Measurements from ENCODE around the gene MGST2.
"Not testable (repeated sequence)": the region's sequence is repeated elsewhere in the genome, so short reads cannot be mapped to it uniquely, and the experiment has no call there.

Gene MGST2

GRCh38 chr4:139672732-139673131 lies 7.1 kb downstream of the MGST2 start:
- DNase-seq, result no peak

GRCh38 chr4:139674875-139675550 lies 9.4 kb downstream of the MGST2 start:
- no peak for DNase-seq

- DNase-seq, result no peak
Observed at GRCh38 chr4:139675651-139676050, 10.0 kb downstream of the MGST2 start.

GRCh38 chr4:139676365-139676764 lies 10.7 kb downstream of the MGST2 start:
- no peak for DNase-seq

GRCh38 chr4:139676913-139677585 lies 11.4 kb downstream of the MGST2 start:
- DNase-seq, result no peak

GRCh38 chr4:139682309-139682708 lies 16.7 kb downstream of the MGST2 start:
- no peak for DNase-seq

- DNase-seq, result no peak
Observed at GRCh38 chr4:139682741-139683151, 17.1 kb downstream of the MGST2 start.

- DNase-seq, result no peak
Observed at GRCh38 chr4:139684351-139684750, 18.7 kb downstream of the MGST2 start.

GRCh38 chr4:139685180-139685579 lies 19.6 kb downstream of the MGST2 start:
- no peak for DNase-seq

- DNase-seq, result no peak
Observed at GRCh38 chr4:139686130-139686529, 20.5 kb downstream of the MGST2 start.

- no peak for DNase-seq
Observed at GRCh38 chr4:139686988-139687387, 21.4 kb downstream of the MGST2 start.

- DNase-seq, result no peak
Observed at GRCh38 chr4:139689093-139689722, 23.6 kb downstream of the MGST2 start.

- DNase-seq, result no peak
Observed at GRCh38 chr4:139690419-139690818, 24.8 kb downstream of the MGST2 start.

GRCh38 chr4:139692309-139693012 lies 26.8 kb downstream of the MGST2 start:
- no peak for DNase-seq

- no peak for DNase-seq
Observed at GRCh38 chr4:139694522-139695107, 29.0 kb downstream of the MGST2 start.

- DNase-seq, result no peak
Observed at GRCh38 chr4:139696491-139696890, 30.9 kb downstream of the MGST2 start.

- DNase-seq, result not testable (repeated sequence)
Observed at GRCh38 chr4:139698167-139698925, 32.7 kb downstream of the MGST2 start.

- no peak for DNase-seq
Observed at GRCh38 chr4:139700568-139700967, 34.9 kb downstream of the MGST2 start.

GRCh38 chr4:139704915-139705485 lies 39.4 kb downstream of the MGST2 start:
- no peak for DNase-seq

GRCh38 chr4:139709660-139710059 lies 44.0 kb downstream of the MGST2 start:
- no peak for DNase-seq

GRCh38 chr4:139710073-139710472 lies 44.5 kb downstream of the MGST2 start:
- DNase-seq, result no peak

- no peak for DNase-seq
Observed at GRCh38 chr4:139711461-139711860, 45.8 kb downstream of the MGST2 start.

All from activated effector memory CD4-positive, alpha-beta T cell treated with anti-CD3 and anti-CD28 coated beads, Interleukin-2, amount 50 U/mL, for 16 hours (primary cell).